Activated T-helper 1 cell treated with Interleukin-2 at 50 U/mL for 16 hours (primary cell): ENCODE results near the gene RBFOX2.
"Not testable (repeated sequence)": the region's sequence is repeated elsewhere in the genome, so short reads cannot be mapped to it uniquely, and the experiment has no call there.

Experiments used
- DNase-seq: peaks from one replicate; pipeline ENCODE4 v3.0.0-alpha.2; 2020; ENCODE audit warnings: low read depth

The RBFOX2 gene

GRCh38 chr22:35821654-35822053 is 207.0 kb downstream of the RBFOX2 start:
- no peak for DNase-seq

GRCh38 chr22:35819421-35819820 is 209.2 kb downstream of the RBFOX2 start:
- no peak for DNase-seq

GRCh38 chr22:35818897-35819296 is 209.7 kb downstream of the RBFOX2 start:
- DNase-seq, result no peak

GRCh38 chr22:35812600-35812999 is 216.0 kb downstream of the RBFOX2 start:
- DNase-seq, result no peak

- no peak for DNase-seq
Measured at GRCh38 chr22:35811670-35812069, 217.0 kb downstream of the RBFOX2 start.

GRCh38 chr22:35809816-35810215 is 218.8 kb downstream of the RBFOX2 start:
- DNase-seq, result no peak

- no peak for DNase-seq
Measured at GRCh38 chr22:35808377-35808776, 220.2 kb downstream of the RBFOX2 start.

- not testable (repeated sequence) for DNase-seq
Measured at GRCh38 chr22:35806668-35807067, 222.0 kb downstream of the RBFOX2 start.

GRCh38 chr22:35805466-35805865 is 223.2 kb downstream of the RBFOX2 start:
- DNase-seq, result no peak

GRCh38 chr22:35804421-35804820 is 224.2 kb downstream of the RBFOX2 start:
- no peak for DNase-seq

- no peak for DNase-seq
Measured at GRCh38 chr22:35802885-35803284, 225.7 kb downstream of the RBFOX2 start.

- DNase-seq, result not testable (repeated sequence)
Measured at GRCh38 chr22:35801301-35801700, 227.3 kb downstream of the RBFOX2 start.

GRCh38 chr22:35799150-35799549 is 229.5 kb downstream of the RBFOX2 start:
- DNase-seq, result no peak

GRCh38 chr22:35797411-35797810 is 231.2 kb downstream of the RBFOX2 start:
- no peak for DNase-seq

- DNase-seq, result no peak
Measured at GRCh38 chr22:35795476-35795875, 233.1 kb downstream of the RBFOX2 start.

- DNase-seq, result no peak
Measured at GRCh38 chr22:35792506-35792905, 236.1 kb downstream of the RBFOX2 start.

GRCh38 chr22:35791788-35792187 is 236.8 kb downstream of the RBFOX2 start:
- not testable (repeated sequence) for DNase-seq

- no peak for DNase-seq
Measured at GRCh38 chr22:35785181-35785923, 243.3 kb downstream of the RBFOX2 start.

GRCh38 chr22:35784633-35785032 is 244.0 kb downstream of the RBFOX2 start:
- DNase-seq, result no peak

GRCh38 chr22:35783943-35784614 is 244.5 kb downstream of the RBFOX2 start:
- DNase-seq, result no peak

- no peak for DNase-seq
Measured at GRCh38 chr22:35782504-35782903, 246.1 kb downstream of the RBFOX2 start.

- no peak for DNase-seq
Measured at GRCh38 chr22:35781898-35782297, 246.7 kb downstream of the RBFOX2 start.

GRCh38 chr22:35777335-35777975 is 251.2 kb downstream of the RBFOX2 start:
- DNase-seq, result no peak
